Loucy (cell line): ENCODE measurements around the gene COX17.

Experiments
- H2AFZ ChIP-seq: fragments of 200-600 bp; sonication (generic); 2 replicates; pipeline ENCODE4 v1.6.0; 2016; ENCODE audit warnings: antibody characterized with exemption, mild to moderate bottlenecking, low read length, moderate library complexity
- H3F3A ChIP-seq: fragments of 200-600 bp; 2 replicates; pipeline ENCODE4 v1.6.0; 2016; ENCODE audit warnings: antibody characterized with exemption, low read depth, mild to moderate bottlenecking
- H3K27me3 ChIP-seq: fragments of 200-600 bp; sonication (generic); 2 replicates; pipeline ENCODE4 v1.6.1; 2014; ENCODE audit warnings: low read length, mild to moderate bottlenecking; ENCODE audit not compliant: insufficient read depth, poor library complexity, severe bottlenecking
- H3K36me3 ChIP-seq: fragments of 200-600 bp; sonication (generic); 2 replicates; pipeline ENCODE4 v1.6.1; 2016; ENCODE audit warnings: low read length; ENCODE audit not compliant: insufficient read depth
- H3K4me1 ChIP-seq: fragments of 200-600 bp; sonication (generic); 2 replicates; pipeline ENCODE4 v1.5.1; 2014; ENCODE audit warnings: low read length, mild to moderate bottlenecking; ENCODE audit not compliant: insufficient read depth, poor library complexity, severe bottlenecking
- H3K4me2 ChIP-seq: fragments of 200-600 bp; sonication (generic); 2 replicates; pipeline ENCODE4 v1.6.0; 2014; ENCODE audit warnings: antibody characterized with exemption, low read length, low read depth, mild to moderate bottlenecking; ENCODE audit not compliant: poor library complexity, severe bottlenecking
- H3K4me3 ChIP-seq: fragments of 200-600 bp; sonication (generic); 2 replicates; pipeline ENCODE4 v1.5.1; 2014; ENCODE audit warnings: low read length, mild to moderate bottlenecking, mixed read lengths; ENCODE audit not compliant: poor library complexity, severe bottlenecking
- H3K79me2 ChIP-seq: fragments of 200-600 bp; sonication (generic); 2 replicates; pipeline ENCODE4 v1.6.1; 2014; ENCODE audit warnings: low read length; ENCODE audit not compliant: insufficient read depth
- H3K9ac ChIP-seq: fragments of 200-600 bp; sonication (generic); 2 replicates; pipeline ENCODE4 v1.6.0; 2014; ENCODE audit warnings: mild to moderate bottlenecking, low read depth, low read length, moderate library complexity; ENCODE audit not compliant: poor library complexity, severe bottlenecking
- H3K9me2 ChIP-seq: fragments of 200-600 bp; sonication (generic); replicated peaks from 2 replicates; pipeline ENCODE4 v1.6.1; 2016; ENCODE audit warnings: low read depth, low read length, mixed read lengths
- H3K9me3 ChIP-seq: fragments of 200-600 bp; sonication (generic); 2 replicates; pipeline ENCODE4 v1.6.1; 2014; ENCODE audit warnings: mild to moderate bottlenecking, antibody characterized with exemption, low read length, low read depth; ENCODE audit not compliant: insufficient read depth
- H4K20me1 ChIP-seq: fragments of 200-600 bp; sonication (generic); 2 replicates; pipeline ENCODE4 v1.6.0; 2014; ENCODE audit warnings: antibody characterized with exemption, low read length, mild to moderate bottlenecking; ENCODE audit not compliant: insufficient read depth, poor library complexity, severe bottlenecking
- EZH2phosphoT487 ChIP-seq: fragments of 200-600 bp; IDR thresholded peaks from 2 replicates; pipeline ENCODE4 v1.6.1; 2018; ENCODE audit warnings: antibody characterized with exemption, mild to moderate bottlenecking, moderate library complexity, borderline replicate concordance
- TF ChIP-seq, protein P1 (sequence below): fragments of 200-600 bp; sonication (generic); conservative IDR thresholded peaks from 2 replicates; pipeline ENCODE4 v1.5.1; 2014; ENCODE audit warnings: mild to moderate bottlenecking, antibody characterized with exemption, low read length

Gene COX17

DNA sequence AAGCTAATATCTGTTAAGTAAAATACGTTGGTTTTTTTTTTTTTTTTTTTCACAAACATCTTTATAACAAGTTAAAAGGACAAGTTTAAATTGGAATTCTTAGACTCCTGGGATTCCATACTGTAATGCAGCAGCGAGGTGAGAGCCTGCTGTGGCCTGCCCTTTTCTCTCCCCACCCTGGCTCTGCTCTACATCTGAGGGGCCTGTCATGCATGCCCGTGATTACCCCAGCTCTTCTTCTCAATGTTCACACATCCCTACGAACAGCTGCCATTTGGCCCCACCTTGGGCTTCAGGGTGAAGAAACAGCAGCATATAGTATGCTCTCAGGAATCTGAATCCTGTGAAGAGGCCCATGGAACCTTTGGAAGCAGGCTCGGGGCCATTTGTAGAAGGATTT, 40.3 kb upstream of the COX17 start:
- Histone ChIP-seq H3K27me3 (peaks cover 48% of the 10 kb centered on the region), H3K4me2 (no peak overlapping the region), H3K4me1 (no peaks in the 10 kb centered on the region), H3K79me2 (no peaks in the 10 kb centered on the region), H3K4me3 (no peak overlapping the region), H3K9me3 (no peaks in the 10 kb centered on the region), H3K36me3 (no peaks in the 10 kb centered on the region), H2AFZ (no peak overlapping the region), H3K9ac (no peak overlapping the region), H3F3A (no peaks in the 10 kb centered on the region), H4K20me1 (no peaks in the 10 kb centered on the region), H3K9me2 (no peaks in the 10 kb centered on the region)
- no peak for TF ChIP-seq EZH2phosphoT487
- TF ChIP-seq, protein P1, sequence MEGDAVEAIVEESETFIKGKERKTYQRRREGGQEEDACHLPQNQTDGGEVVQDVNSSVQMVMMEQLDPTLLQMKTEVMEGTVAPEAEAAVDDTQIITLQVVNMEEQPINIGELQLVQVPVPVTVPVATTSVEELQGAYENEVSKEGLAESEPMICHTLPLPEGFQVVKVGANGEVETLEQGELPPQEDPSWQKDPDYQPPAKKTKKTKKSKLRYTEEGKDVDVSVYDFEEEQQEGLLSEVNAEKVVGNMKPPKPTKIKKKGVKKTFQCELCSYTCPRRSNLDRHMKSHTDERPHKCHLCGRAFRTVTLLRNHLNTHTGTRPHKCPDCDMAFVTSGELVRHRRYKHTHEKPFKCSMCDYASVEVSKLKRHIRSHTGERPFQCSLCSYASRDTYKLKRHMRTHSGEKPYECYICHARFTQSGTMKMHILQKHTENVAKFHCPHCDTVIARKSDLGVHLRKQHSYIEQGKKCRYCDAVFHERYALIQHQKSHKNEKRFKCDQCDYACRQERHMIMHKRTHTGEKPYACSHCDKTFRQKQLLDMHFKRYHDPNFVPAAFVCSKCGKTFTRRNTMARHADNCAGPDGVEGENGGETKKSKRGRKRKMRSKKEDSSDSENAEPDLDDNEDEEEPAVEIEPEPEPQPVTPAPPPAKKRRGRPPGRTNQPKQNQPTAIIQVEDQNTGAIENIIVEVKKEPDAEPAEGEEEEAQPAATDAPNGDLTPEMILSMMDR = no peak

DNA sequence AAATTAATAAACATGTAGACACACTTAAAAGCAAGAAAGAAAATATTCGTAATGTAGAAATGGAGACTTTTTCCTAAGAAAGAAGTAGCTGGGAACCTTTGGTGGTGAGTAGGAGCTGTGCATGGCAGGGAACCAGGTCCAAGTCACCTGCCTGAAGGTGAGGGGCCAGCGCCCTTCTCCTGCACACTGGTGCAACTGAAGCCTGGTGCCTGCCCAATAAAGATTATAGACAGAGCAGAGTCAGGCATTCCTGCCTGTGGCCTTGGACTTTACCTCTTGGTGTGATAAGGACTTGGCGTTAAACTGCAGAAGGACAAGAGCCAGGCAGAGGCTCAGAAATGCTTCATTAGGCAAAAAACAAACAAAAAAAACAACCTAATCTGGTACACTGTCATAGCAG, 39.8 kb upstream of the COX17 start:
- Histone ChIP-seq H3K27me3 (peaks cover 46% of the 10 kb centered on the region), H2AFZ (no peak overlapping the region), H3K9ac (no peak overlapping the region), H4K20me1 (no peaks in the 10 kb centered on the region), H3K36me3 (no peaks in the 10 kb centered on the region), H3K4me1 (no peaks in the 10 kb centered on the region), H3K79me2 (no peaks in the 10 kb centered on the region), H3K4me3 (no peak overlapping the region), H3F3A (no peaks in the 10 kb centered on the region), H3K9me2 (no peaks in the 10 kb centered on the region), H3K9me3 (no peaks in the 10 kb centered on the region), H3K4me2 (no peak overlapping the region)
- no peak for TF ChIP-seq EZH2phosphoT487
- TF ChIP-seq, protein P1 = no peak

GRCh38 chr3:119715105-119715504, 37.9 kb upstream of the COX17 start:
- H3K4me1 ChIP-seq = no peaks in the 10 kb centered on the region
- no peak overlapping the region for H3K4me3 ChIP-seq
- H4K20me1 ChIP-seq = no peaks in the 10 kb centered on the region
- no peaks in the 10 kb centered on the region for H3K9me3 ChIP-seq
- H3K27me3 ChIP-seq = peaks cover 53% of the 10 kb centered on the region
- TF ChIP-seq EZH2phosphoT487 = no peak
- TF ChIP-seq, protein P1 = no peak
- no peaks in the 10 kb centered on the region for H3K79me2 ChIP-seq
- no peaks in the 10 kb centered on the region for H3K9me2 ChIP-seq
- no peak overlapping the region for H3K4me2 ChIP-seq
- H3K36me3 ChIP-seq = no peaks in the 10 kb centered on the region
- no peak overlapping the region for H2AFZ ChIP-seq
- H3F3A ChIP-seq = no peaks in the 10 kb centered on the region
- H3K9ac ChIP-seq = no peak overlapping the region
